MM.1S (cell line): Measurements from ENCODE around the gene MFAP2.

Experiments
- CTCF ChIP-seq: fragments of 300-600 bp; sonication (generic); IDR thresholded peaks from 2 replicates; pipeline ENCODE4 v1.5.1; 2016; ENCODE audit warnings: antibody characterized with exemption, low read length, mixed read lengths
- EZH2 ChIP-seq: fragments of 300-600 bp; sonication (generic); optimal IDR thresholded peaks from 2 replicates; pipeline ENCODE3; 2017; ENCODE audit warnings: low read depth, mild to moderate bottlenecking, antibody characterized with exemption, low read length, mixed read lengths

GRCh38 chr1:16958475-16958874, 21.9 kb downstream of the MFAP2 start:
- TF ChIP-seq CTCF = no peak
- TF ChIP-seq EZH2 = no peak
